ENCODE measurements around the gene CD27. TPM values are rescaled to one million over a fixed set of nuclear protein-coding genes. Genes with fewer than 3 reads are reported as not detected.

The CD27 gene
- total and polyA plus RNA-seq, 9 of the 15 experiments (the other 6 are each of a cell fraction or from before 2014, with no cell fraction given) = 0.24 TPM; not detected in 8

GRCh38 chr12:6493497-6494257 lies 48.9 kb downstream of the CD27 start, which contains the start of gene NCAPD2 (continued):
- TF ChIP-seq AFF1 (IDR thresholded peaks at IDR 0.05; ENCODE audit: low read depth in 1 of 2, partially characterized antibody in 2 of 2) = peak in 1 of 2 experiments; percentile 90
- no peak for TF ChIP-seq NELFE (IDR thresholded peaks at IDR 0.05; ENCODE audit: insufficient read depth, insufficient read length)
- peak; percentile 55; the same call in 1 of the 2 replicates for TF ChIP-seq PHF8 (IDR thresholded peaks at IDR 0.05; ENCODE audit: borderline replicate concordance, low read length)
- TF ChIP-seq ZC3H8 (IDR thresholded peaks at IDR 0.05) = no peak
- peak; percentile 72; the same call in 1 of the 2 replicates for TF ChIP-seq CXXC5 (CRISPR knock-in tag; IDR thresholded peaks at IDR 0.05)
- TF ChIP-seq TEAD2 (tag; IDR thresholded peaks at IDR 0.05) = no peak
- TF ChIP-seq ILK (tag; IDR thresholded peaks at IDR 0.05; ENCODE audit: borderline replicate concordance, low read depth) = no peak
- no peak for TF ChIP-seq CREB3 (tag; conservative IDR thresholded peaks at IDR 0.05; ENCODE audit: low read depth)
- no peak for TF ChIP-seq ZMIZ1 (IDR thresholded peaks at IDR 0.05; ENCODE audit: low read depth in 2 of 2, low read length in 2 of 2)
- TF ChIP-seq ILF3 (IDR thresholded peaks at IDR 0.05; ENCODE audit: borderline replicate concordance) = no peak
- no peak for TF ChIP-seq SNRNP70 (optimal IDR thresholded peaks at IDR 0.05; ENCODE audit: low read depth, low read length)
- no peak for TF ChIP-seq ZNF224 (CRISPR knock-in tag; IDR thresholded peaks at IDR 0.05)
- no peak for TF ChIP-seq ZBTB43 (CRISPR knock-in tag; IDR thresholded peaks at IDR 0.05)
- no peak for TF ChIP-seq SMARCB1 (IDR thresholded peaks at IDR 0.05; ENCODE audit: insufficient read length, low read depth)
- no peak for TF ChIP-seq ZSCAN29 (IDR thresholded peaks at IDR 0.05)

Data from K562 (cell line).